Neural progenitor cell (in vitro differentiated cells): ENCODE data around the gene CDC42BPA. TPM values are rescaled to one million over a fixed set of nuclear protein-coding genes. Genes with fewer than 3 reads are reported as not detected.
A peak's percentile ranks its signal among the peaks of the same experiment; 100 is the strongest.

ENCODE experiments used
- DNase-seq: peaks from one replicate; pipeline ENCODE4 v3.0.0-alpha.2; 2016; ENCODE audit warnings: low spot score
- H2AFZ ChIP-seq: fragments of 200-600 bp; sonication (generic); replicated peaks from 2 replicates; pipeline ENCODE4 v1.6.1; 2016; ENCODE audit warnings: antibody characterized with exemption
- H3F3A ChIP-seq: fragments of 200-600 bp; sonication (generic); 2 replicates; pipeline ENCODE4 v1.6.1; 2016; ENCODE audit warnings: antibody characterized with exemption, low read depth
- H3K27ac ChIP-seq: fragments of 200-600 bp; sonication (generic); 2 replicates; pipeline ENCODE4 v1.5.1; 2016; ENCODE audit warnings: mild to moderate bottlenecking
- H3K27me3 ChIP-seq: fragments of 200-600 bp; sonication (generic); 2 replicates; pipeline ENCODE4 v1.6.1; 2016; ENCODE audit warnings: mild to moderate bottlenecking, moderate library complexity
- H3K36me3 ChIP-seq: fragments of 200-600 bp; sonication (generic); 2 replicates; pipeline ENCODE4 v1.5.1; 2016
- H3K4me1 ChIP-seq: fragments of 200-600 bp; sonication (generic); 2 replicates; pipeline ENCODE4 v1.6.1; 2016; ENCODE audit warnings: mixed run types
- H3K4me2 ChIP-seq: fragments of 200-600 bp; sonication (generic); 2 replicates; pipeline ENCODE4 v1.6.1; 2016
- H3K4me3 ChIP-seq: fragments of 200-600 bp; sonication (generic); 2 replicates; pipeline ENCODE4 v1.5.1; 2016
- H3K79me2 ChIP-seq: fragments of 200-600 bp; sonication (generic); 2 replicates; pipeline ENCODE4 v1.6.1; 2016; ENCODE audit warnings: low read depth
- H3K9ac ChIP-seq: fragments of 200-600 bp; sonication (generic); 2 replicates; pipeline ENCODE4 v1.6.1; 2016
- H3K9me3 ChIP-seq: fragments of 200-600 bp; sonication (generic); 2 replicates; pipeline ENCODE4 v1.5.1; 2016; ENCODE audit warnings: low read depth
- H4K20me1 ChIP-seq: fragments of 200-600 bp; sonication (generic); 2 replicates; pipeline ENCODE4 v1.6.1; 2016; ENCODE audit warnings: low read depth
- H3K27ac Mint-ChIP-seq: 3 replicates; pipeline ENCODE4 v1.8.0; 2021; ENCODE audit warnings: mixed read lengths
- H3K27me3 Mint-ChIP-seq: 2 replicates; pipeline ENCODE4 v1.8.0; 2022; ENCODE audit warnings: low read depth, mild to moderate bottlenecking, inconsistent platforms, moderate library complexity, mixed read lengths; ENCODE audit not compliant: insufficient read depth
- H3K36me3 Mint-ChIP-seq: 3 replicates; pipeline ENCODE4 v1.8.0; 2021; ENCODE audit warnings: mixed read lengths
- H3K4me1 Mint-ChIP-seq: 3 replicates; pipeline ENCODE4 v1.8.0; 2021; ENCODE audit warnings: mixed read lengths
- H3K4me3 Mint-ChIP-seq: 3 replicates; pipeline ENCODE4 v1.8.0; 2021; ENCODE audit warnings: mild to moderate bottlenecking, moderate library complexity, mixed read lengths
- H3K9me3 Mint-ChIP-seq: 3 replicates; pipeline ENCODE4 v1.8.0; 2020; ENCODE audit warnings: mixed read lengths
- EZH2 ChIP-seq: fragments of 200-600 bp; sonication (generic); IDR thresholded peaks from 2 replicates; pipeline ENCODE4 v1.6.1; 2017; ENCODE audit warnings: antibody characterized with exemption, mild to moderate bottlenecking, moderate library complexity
- EZH2phosphoT487 ChIP-seq: fragments of 200-600 bp; sonication (generic); IDR thresholded peaks from 2 replicates; pipeline ENCODE4 v1.6.1; 2017; ENCODE audit warnings: antibody characterized with exemption
- total RNA-seq: library from RNA; depleted of rRNA; stranded (reverse); fragments of >200 nt; gene quantifications from 2 replicates; pipeline ENCODE4 v1.2.3, GENCODE V29; 2015; ENCODE audit warnings: low replicate concordance
- TF ChIP-seq, protein P1 (sequence below): fragments of 200-600 bp; sonication (generic); IDR thresholded peaks from 2 replicates; pipeline ENCODE4 v1.5.1; 2017; ENCODE audit warnings: antibody characterized with exemption, mild to moderate bottlenecking

The CDC42BPA gene
- total RNA-seq, 1 donor from 2014 or later = 54.7 TPM

DNA sequence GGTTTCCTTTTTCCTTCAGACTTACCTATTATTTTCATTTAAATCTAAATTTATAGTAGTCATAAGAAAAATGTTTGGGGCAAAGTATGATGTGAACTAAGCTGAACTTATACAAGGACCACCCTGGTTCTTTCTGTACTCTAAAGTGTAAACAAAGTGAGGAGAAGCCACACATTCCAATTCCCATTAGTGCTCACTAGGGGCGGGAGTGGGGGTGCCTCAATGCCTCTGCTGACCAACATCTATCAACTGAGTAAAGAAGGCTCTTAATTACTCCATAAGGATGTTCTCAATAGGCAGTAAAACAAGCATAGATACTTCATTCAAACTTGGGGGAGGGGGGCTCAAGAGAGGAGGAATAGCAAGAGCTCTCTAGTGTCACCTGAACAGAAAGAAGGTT, 151.7 kb downstream of the CDC42BPA start:
- H2AFZ ChIP-seq = no peak overlapping the region
- no peaks in the 10 kb centered on the region for H3F3A ChIP-seq
- DNase-seq = peak; percentile 33
- Mint-ChIP-seq H3K4me3 (no peak overlapping the region), H3K27me3 (no peaks in the 10 kb centered on the region), H3K36me3 (peaks cover 6% of the 10 kb centered on the region), H3K9me3 (no peaks in the 10 kb centered on the region), H3K27ac (no peak overlapping the region), H3K4me1 (no peaks in the 10 kb centered on the region)
- peaks cover 9% of the 10 kb centered on the region for H3K4me1 ChIP-seq
- peaks cover 3% of the 10 kb centered on the region for H4K20me1 ChIP-seq
- no peaks in the 10 kb centered on the region for H3K79me2 ChIP-seq
- no peak overlapping the region for H3K4me2 ChIP-seq
- TF ChIP-seq EZH2 = no peak
- TF ChIP-seq, protein P1, sequence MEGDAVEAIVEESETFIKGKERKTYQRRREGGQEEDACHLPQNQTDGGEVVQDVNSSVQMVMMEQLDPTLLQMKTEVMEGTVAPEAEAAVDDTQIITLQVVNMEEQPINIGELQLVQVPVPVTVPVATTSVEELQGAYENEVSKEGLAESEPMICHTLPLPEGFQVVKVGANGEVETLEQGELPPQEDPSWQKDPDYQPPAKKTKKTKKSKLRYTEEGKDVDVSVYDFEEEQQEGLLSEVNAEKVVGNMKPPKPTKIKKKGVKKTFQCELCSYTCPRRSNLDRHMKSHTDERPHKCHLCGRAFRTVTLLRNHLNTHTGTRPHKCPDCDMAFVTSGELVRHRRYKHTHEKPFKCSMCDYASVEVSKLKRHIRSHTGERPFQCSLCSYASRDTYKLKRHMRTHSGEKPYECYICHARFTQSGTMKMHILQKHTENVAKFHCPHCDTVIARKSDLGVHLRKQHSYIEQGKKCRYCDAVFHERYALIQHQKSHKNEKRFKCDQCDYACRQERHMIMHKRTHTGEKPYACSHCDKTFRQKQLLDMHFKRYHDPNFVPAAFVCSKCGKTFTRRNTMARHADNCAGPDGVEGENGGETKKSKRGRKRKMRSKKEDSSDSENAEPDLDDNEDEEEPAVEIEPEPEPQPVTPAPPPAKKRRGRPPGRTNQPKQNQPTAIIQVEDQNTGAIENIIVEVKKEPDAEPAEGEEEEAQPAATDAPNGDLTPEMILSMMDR = peak; percentile 31
- H3K36me3 ChIP-seq = no peaks in the 10 kb centered on the region
- no peak overlapping the region for H3K27ac ChIP-seq
- no peak overlapping the region for H3K4me3 ChIP-seq
- no peaks in the 10 kb centered on the region for H3K9me3 ChIP-seq
- no peaks in the 10 kb centered on the region for H3K27me3 ChIP-seq
- no peak overlapping the region for H3K9ac ChIP-seq

DNA sequence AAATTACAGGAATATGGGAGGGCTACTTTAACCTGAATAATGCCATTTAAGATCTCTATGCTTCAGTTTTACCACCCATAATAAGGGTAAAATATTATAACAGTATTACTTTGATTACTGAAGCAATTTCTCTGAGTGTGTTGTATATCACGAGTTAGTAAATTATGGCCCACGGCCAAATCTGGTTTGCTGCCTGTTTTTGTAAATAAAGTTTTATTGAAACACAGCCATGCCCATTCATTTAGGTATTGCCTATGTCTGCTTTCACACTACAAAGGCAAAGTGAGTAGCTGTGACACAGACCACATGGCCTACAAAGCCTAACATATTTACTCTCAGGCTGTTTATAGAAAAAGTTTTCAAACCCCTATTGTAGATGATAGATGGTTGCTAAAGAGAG, 156.8 kb downstream of the CDC42BPA start:
- no peaks in the 10 kb centered on the region for H3K9me3 Mint-ChIP-seq
- DNase-seq = no peak
- Histone ChIP-seq H3K4me1 (peaks cover 2% of the 10 kb centered on the region), H3K79me2 (no peaks in the 10 kb centered on the region), H3F3A (no peaks in the 10 kb centered on the region), H3K4me2 (no peak overlapping the region), H4K20me1 (peaks cover 3% of the 10 kb centered on the region), H3K9ac (no peak overlapping the region), H3K27me3 (no peaks in the 10 kb centered on the region), H3K4me3 (no peak overlapping the region), H2AFZ (no peak overlapping the region), H3K9me3 (no peaks in the 10 kb centered on the region), H3K36me3 (no peaks in the 10 kb centered on the region), H3K27ac (no peak overlapping the region)
- TF ChIP-seq EZH2phosphoT487 = no peak
- TF ChIP-seq, protein P1 = no peak
- no peak for TF ChIP-seq EZH2
- peaks cover 2% of the 10 kb centered on the region for H3K36me3 Mint-ChIP-seq
- H3K4me1 Mint-ChIP-seq = no peaks in the 10 kb centered on the region
- H3K4me3 Mint-ChIP-seq = no peak overlapping the region
- H3K27ac Mint-ChIP-seq = no peak overlapping the region
- H3K27me3 Mint-ChIP-seq = peaks cover 2% of the 10 kb centered on the region

DNA sequence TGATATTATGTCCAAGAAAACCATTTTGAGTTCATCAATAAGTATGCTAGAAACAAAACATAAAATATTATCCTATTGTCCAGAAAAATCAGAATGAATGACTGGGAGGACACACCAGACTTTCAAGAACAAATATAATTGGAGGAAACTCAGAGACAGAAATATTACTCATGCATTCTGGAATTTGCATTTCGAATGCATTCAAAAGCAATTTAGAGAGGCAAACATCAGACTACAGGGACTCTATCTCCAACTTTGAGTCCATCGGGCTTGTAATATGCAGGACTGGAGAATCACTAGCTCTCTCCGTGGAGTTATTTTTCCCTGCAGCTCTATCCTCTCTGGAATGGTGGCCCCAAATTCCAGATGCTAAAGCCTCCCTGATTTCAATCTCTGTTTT, 161.8 kb downstream of the CDC42BPA start:
- no peak overlapping the region for H3K9ac ChIP-seq
- Mint-ChIP-seq H3K4me3 (no peak overlapping the region), H3K9me3 (no peaks in the 10 kb centered on the region), H3K27me3 (peaks cover 2% of the 10 kb centered on the region), H3K36me3 (peaks cover 2% of the 10 kb centered on the region), H3K27ac (no peak overlapping the region), H3K4me1 (no peaks in the 10 kb centered on the region)
- no peaks in the 10 kb centered on the region for H3K36me3 ChIP-seq
- H3K4me2 ChIP-seq = no peak overlapping the region
- no peaks in the 10 kb centered on the region for H3F3A ChIP-seq
- H3K9me3 ChIP-seq = no peaks in the 10 kb centered on the region
- no peaks in the 10 kb centered on the region for H3K4me1 ChIP-seq
- H4K20me1 ChIP-seq = no peaks in the 10 kb centered on the region
- peaks cover 4% of the 10 kb centered on the region for H3K79me2 ChIP-seq
- no peak for TF ChIP-seq EZH2
- TF ChIP-seq EZH2phosphoT487 = no peak
- TF ChIP-seq, protein P1 = no peak
- DNase-seq = no peak
- no peak overlapping the region for H2AFZ ChIP-seq
- no peaks in the 10 kb centered on the region for H3K27me3 ChIP-seq
- no peak overlapping the region for H3K4me3 ChIP-seq
- no peak overlapping the region for H3K27ac ChIP-seq
